SW 1271 (cell line): ENCODE data around the gene TAGLN3.
A peak's percentile ranks its signal among the peaks of the same experiment; 100 is the strongest.

ENCODE experiments used
- DNase-seq, 2 experiments: peaks; one replicate each; lab custom pipeline; 2025; lab: John Stamatoyannopoulos, UW

TAGLN3 gene

GRCh38 chr3:111998636-111999483 is at the start of gene TAGLN3:
TSS of gene TAGLN3 (plus strand) at chr3:111998922. CDS start at chr3:111999423, 501 bp downstream.
- DNase-seq, result no peak

- no peak for DNase-seq
Measured at GRCh38 chr3:111949712-111950111, 49.0 kb upstream of the TAGLN3 start.

- no peak for DNase-seq
Measured at GRCh38 chr3:111951032-111951431, 47.7 kb upstream of the TAGLN3 start.

- DNase-seq, result no peak
Measured at GRCh38 chr3:111952086-111952485, 46.6 kb upstream of the TAGLN3 start.

GRCh38 chr3:111952866-111953450 is 45.8 kb upstream of the TAGLN3 start:
- DNase-seq, result no peak

GRCh38 chr3:111954228-111954990 is 44.3 kb upstream of the TAGLN3 start:
- DNase-seq, result no peak

GRCh38 chr3:111955876-111956275 is 42.8 kb upstream of the TAGLN3 start:
- DNase-seq, result no peak

- no peak for DNase-seq
Measured at GRCh38 chr3:111956449-111956848, 42.3 kb upstream of the TAGLN3 start.

- no peak for DNase-seq
Measured at GRCh38 chr3:111956995-111957734, 41.6 kb upstream of the TAGLN3 start.

- DNase-seq, result no peak
Measured at GRCh38 chr3:111961461-111962164, 37.1 kb upstream of the TAGLN3 start.

GRCh38 chr3:111963424-111963823 is 35.3 kb upstream of the TAGLN3 start:
- peak; percentile 25 to 66 for DNase-seq

- DNase-seq, result no peak
Measured at GRCh38 chr3:111965484-111965883, 33.2 kb upstream of the TAGLN3 start.

GRCh38 chr3:111967068-111967467 is 31.7 kb upstream of the TAGLN3 start:
- no peak for DNase-seq

GRCh38 chr3:111967651-111968274 is 31.0 kb upstream of the TAGLN3 start:
- DNase-seq, result peak; percentile 42 to 86

GRCh38 chr3:111968319-111969054 is 30.2 kb upstream of the TAGLN3 start:
- no peak for DNase-seq

GRCh38 chr3:111970376-111970775 is 28.3 kb upstream of the TAGLN3 start:
- no peak for DNase-seq

- DNase-seq, result no peak
Measured at GRCh38 chr3:111971533-111972130, 27.1 kb upstream of the TAGLN3 start.

GRCh38 chr3:111972891-111973290 is 25.8 kb upstream of the TAGLN3 start:
- DNase-seq, result no peak

GRCh38 chr3:111975131-111975530 is 23.6 kb upstream of the TAGLN3 start:
- DNase-seq, result no peak

GRCh38 chr3:111976254-111976653 is 22.5 kb upstream of the TAGLN3 start:
- DNase-seq, result no peak
